ENCODE measurements around the gene ZNF827. TPM values are rescaled to one million over a fixed set of nuclear protein-coding genes. Genes with fewer than 3 reads are reported as not detected.

The ZNF827 gene
- total RNA-seq, 1 donor from 2014 or later: 10.5 TPM

GRCh38 chr4:145891958-145892357, 46.7 kb downstream of the ZNF827 start:
- no peak for DNase-seq (ENCODE audit: low spot score)

- DNase-seq (ENCODE audit: low spot score): no peak
Observed at GRCh38 chr4:145890689-145891088, 47.9 kb downstream of the ZNF827 start.

DNA sequence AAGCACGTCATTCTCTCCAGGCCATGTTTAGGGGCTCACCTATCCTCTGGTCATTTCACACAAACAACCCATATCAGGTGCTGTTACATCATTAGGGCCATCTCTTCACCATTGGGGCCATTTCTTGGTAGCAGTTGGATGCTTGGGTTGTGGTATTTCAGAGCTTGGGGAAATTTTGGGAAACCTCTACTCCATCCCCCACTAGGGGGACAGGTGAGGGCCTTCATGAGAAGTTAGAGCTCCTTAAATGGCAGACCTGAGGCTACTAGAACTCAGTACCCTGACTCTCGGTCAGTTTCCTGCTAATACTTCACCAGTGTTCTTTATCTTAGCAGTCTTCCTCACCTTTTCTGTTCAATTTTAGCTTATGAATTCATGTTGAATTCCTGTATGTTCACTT, 50.2 kb downstream of the ZNF827 start:
- DNase-seq (ENCODE audit: low spot score): no peak

DNA sequence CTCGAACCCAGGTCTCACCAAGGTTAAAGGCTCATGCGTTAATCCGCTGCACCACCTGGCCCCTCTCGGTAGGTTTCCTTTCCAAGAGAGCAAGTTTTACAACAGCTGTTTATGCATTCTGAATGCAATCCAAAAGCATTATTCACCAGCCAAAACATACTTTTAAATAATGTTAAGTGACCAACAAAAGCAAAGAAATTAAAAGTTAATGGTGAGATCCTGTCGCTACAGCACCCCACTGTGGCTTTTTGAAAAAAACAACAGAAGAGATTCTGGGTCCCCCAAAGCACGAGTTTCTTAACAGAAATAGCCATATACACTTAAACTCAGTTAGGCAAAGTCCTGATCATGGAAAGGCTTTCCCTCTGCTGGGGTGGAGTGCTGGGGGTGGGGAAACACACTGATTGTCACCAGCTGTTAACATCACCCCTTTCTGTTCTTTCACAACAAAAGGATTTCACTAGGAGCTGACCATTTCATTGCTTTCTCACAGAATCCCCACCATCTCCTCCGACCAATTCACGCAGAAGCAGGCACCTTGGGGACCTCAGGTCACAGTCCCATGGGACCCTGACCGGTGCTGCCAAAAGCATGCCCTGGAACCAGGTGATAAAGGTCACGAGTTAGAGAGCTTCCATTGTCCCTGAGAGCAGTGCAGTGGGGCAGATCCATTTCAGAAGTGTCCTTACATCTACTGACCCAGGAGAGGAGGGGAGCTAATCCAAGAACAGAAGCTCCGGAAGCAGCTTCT, 51.2 kb downstream of the ZNF827 start:
- DNase-seq (ENCODE audit: low spot score): no peak

- DNase-seq (ENCODE audit: low spot score): no peak
Observed at GRCh38 chr4:145886871-145887240, 51.8 kb downstream of the ZNF827 start.

GRCh38 chr4:145885666-145886065, 53.0 kb downstream of the ZNF827 start:
- no peak for DNase-seq (ENCODE audit: low spot score)

DNA sequence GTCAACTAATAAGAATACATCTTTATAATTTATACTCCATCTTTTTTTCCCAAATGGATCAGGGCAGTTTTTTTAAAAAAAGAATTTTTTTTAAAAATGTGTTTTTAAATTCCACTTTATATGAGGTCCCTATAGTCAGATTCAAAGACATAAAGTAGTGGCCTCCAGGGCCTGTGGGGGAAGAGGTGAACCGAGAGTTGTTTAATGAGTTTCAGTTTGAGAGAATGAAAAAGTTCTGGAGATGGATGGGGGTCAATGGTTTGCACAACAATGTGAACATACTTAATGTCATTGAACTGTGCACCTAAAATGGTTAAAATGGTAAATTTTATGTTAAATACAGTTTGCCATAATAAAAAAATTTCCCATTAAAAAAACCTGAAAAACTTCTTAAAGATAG, 53.8 kb downstream of the ZNF827 start:
- DNase-seq (ENCODE audit: low spot score): no peak

DNA sequence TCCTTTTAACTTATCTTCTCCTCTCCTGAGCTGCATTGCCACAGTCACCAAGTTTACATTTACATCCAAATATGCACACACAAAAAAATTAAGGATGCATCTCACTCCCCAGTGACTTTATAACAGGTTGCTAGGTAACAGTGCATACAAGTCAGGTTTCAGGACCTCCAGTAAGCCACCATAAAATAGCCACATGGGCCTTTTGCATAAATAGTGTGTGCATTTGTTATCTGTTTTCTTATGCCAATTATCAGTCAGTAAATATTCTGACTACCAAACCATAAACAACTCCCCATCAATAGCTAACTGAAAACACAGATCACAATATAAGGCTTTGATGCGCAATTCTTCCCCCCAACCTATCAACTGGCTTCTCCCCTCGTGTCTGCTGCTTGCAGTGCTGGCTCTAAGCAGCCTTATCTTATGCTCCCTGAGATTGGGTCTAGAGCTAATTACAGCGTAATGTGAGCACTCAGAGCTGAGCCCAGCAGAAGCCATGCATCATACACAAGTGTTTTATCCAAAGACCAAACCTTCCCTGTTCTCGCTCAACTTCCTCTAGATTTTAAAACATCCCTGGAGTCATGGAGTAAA, 55.4 kb downstream of the ZNF827 start:
- no peak for DNase-seq (ENCODE audit: low spot score)

DNA sequence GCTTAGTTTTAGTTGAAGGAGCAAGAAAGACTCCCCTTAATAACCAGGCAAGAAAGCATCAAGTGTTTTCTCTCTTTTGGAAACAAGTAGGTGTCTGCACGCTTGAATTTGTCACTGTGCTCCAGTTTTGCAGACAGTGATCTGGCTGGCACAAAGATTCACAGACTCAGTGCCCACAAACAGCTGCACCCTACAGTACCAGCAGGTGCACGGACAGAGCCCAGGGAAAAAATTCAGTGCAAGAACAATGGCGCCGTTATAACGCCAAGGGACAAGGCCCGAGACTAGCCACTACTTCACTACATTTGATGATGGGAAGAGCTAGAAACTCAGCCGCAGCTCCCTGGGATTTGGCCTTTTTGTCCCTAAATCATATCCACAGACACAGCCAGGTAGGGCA, 56.0 kb downstream of the ZNF827 start:
- no peak for DNase-seq (ENCODE audit: low spot score)

DNA sequence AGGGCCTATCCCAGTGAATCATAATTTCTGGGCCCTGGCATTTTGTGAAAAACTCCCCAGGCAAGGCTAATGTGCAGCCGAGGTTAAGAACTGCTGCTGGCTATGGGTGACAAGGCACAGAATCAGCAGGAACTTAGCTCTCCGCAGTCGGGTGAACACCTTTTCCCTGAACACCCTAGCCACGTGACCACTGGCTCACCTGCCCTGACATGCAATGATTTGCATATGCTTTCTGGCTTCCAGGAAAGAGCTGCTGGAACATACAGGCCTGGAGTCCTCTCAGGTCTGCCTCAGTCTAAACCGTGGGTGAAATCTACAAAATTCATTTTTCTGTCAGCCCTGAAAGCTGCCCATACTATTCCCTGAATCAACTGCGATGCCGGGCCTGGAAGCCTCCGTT, 56.6 kb downstream of the ZNF827 start:
- no peak for DNase-seq (ENCODE audit: low spot score)

GRCh38 chr4:145881576-145881975, 57.0 kb downstream of the ZNF827 start:
- DNase-seq (ENCODE audit: low spot score): no peak

DNA sequence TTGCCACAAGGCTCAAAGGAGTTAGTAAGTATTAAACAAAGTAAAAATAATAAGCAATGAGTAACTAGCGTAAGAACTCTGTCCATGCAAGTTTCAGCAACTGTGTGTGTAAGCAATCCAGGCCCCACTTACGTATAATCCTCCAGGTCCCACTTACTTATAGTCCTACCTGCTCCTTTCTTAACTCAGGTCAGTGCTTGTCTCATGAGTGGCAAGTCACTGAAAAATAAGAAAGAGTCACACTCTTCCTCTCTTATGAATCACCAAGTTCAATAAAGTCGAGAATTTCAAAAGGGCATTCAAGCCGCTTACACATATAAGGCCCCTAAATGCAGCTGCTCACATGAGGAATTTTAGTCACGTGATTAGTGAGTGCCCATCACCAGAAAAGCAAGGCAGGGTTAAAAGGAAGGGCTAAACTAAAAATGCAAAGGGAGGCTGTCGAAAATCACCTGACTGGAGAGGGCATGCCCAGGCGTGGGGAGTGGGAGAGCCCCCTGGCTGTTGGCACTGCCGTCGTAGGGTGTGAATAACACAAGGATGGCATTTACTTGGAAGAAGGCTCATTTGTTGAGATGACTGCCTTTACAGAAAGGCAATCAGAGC, 58.2 kb downstream of the ZNF827 start:
- DNase-seq (ENCODE audit: low spot score): no peak

DNA sequence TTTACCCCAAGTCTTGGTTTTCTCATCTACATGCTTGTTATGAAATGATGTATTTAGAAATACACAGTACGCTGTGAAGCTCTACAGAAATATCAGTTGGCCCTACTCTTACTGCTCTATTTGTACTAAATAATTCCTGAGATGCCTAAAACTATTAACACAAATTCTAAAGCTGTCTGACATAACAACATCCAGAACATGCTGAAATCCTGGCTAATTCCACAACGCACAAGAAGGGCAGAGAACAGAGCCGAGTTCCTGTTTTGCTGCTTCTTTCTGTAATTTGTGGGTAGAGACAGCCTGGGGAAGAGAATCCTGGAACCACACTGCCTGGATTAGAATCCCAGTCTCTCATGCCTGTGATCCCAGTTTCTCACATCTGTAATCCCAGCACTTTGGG, 59.0 kb downstream of the ZNF827 start:
- DNase-seq (ENCODE audit: low spot score): no peak

- DNase-seq (ENCODE audit: low spot score): no peak
Observed at GRCh38 chr4:145878501-145879435, 59.9 kb downstream of the ZNF827 start.

GRCh38 chr4:145876531-145877180, 62.0 kb downstream of the ZNF827 start:
- no peak for DNase-seq (ENCODE audit: low spot score)

- no peak for DNase-seq (ENCODE audit: low spot score)
Observed at GRCh38 chr4:145873901-145874300, 64.7 kb downstream of the ZNF827 start.

- DNase-seq (ENCODE audit: low spot score): no peak
Observed at GRCh38 chr4:145871209-145871608, 67.4 kb downstream of the ZNF827 start.

- no peak for DNase-seq (ENCODE audit: low spot score)
Observed at GRCh38 chr4:145870155-145871020, 68.2 kb downstream of the ZNF827 start.

DNA sequence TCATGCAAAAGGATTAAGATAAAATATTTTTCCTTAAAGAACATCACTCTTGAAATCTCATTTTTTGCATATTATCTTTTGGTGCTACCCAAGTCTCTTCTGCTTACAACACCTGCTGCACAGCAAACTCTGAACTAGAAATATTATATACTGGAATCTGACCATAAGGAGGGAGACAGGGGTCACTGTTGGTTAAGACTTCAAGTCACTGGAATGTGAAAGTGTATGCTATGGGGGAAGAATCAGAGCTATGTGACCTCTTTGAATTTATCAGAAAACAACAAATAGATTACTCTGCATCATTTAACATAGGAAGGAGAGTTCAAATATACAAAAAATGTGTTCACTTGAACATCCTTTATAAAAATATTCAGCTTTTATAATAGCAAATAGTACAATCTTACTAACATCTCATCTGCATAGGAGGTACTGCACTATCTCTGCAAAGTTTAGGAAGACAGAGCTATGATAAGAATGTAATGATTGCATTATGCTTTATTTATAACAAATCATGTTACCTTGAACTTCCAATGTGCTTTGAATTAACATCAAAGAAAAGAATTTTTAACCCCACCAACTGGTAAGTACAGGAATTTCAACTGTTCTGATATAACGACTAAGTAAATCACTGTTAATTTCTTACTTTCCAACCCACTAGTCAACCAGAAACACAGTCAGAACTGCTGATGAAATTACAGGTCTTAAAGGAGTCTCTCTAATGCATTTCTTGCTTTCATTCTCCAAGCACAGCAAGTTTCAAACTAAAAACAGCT, 69.8 kb downstream of the ZNF827 start:
- no peak for DNase-seq (ENCODE audit: low spot score)
